Progenitor cell of endocrine pancreas (in vitro differentiated cells): ENCODE measurements around the gene SCAP. TPM values are rescaled to one million over a fixed set of nuclear protein-coding genes. Genes with fewer than 3 reads are reported as not detected.
A peak's percentile ranks its signal among the peaks of the same experiment; 100 is the strongest.

Experiments
- DNase-seq: peaks from one replicate; pipeline ENCODE4 v3.0.0; 2021; ENCODE audit warnings: low spot score; ENCODE audit not compliant: unreplicated experiment
- H3K27ac Mint-ChIP-seq: 2 replicates; pipeline ENCODE4 v1.8.0; 2021; ENCODE audit warnings: mild to moderate bottlenecking, moderate library complexity, mixed read lengths
- H3K27me3 Mint-ChIP-seq: 2 replicates; pipeline ENCODE4 v1.8.0; 2021; ENCODE audit warnings: mixed read lengths
- H3K36me3 Mint-ChIP-seq: 2 replicates; pipeline ENCODE4 v1.8.0; 2022; ENCODE audit warnings: mixed read lengths; ENCODE audit not compliant: insufficient read depth
- H3K4me1 Mint-ChIP-seq: 2 replicates; pipeline ENCODE4 v1.8.0; 2021; ENCODE audit warnings: low read depth, mixed read lengths
- H3K4me3 Mint-ChIP-seq: 2 replicates; pipeline ENCODE4 v1.8.0; 2021; ENCODE audit warnings: low read depth, mild to moderate bottlenecking, moderate library complexity, mixed read lengths
- H3K9me3 Mint-ChIP-seq: 2 replicates; pipeline ENCODE4 v1.8.0; 2021; ENCODE audit warnings: low read depth, mixed read lengths
- total RNA-seq: library from RNA; stranded (reverse); gene quantifications from 2 replicates; pipeline ENCODE4 v1.2.1, GENCODE V29; 2021
- TF ChIP-seq, protein P1 (sequence below): fragments of 200-600 bp; sonication (generic); IDR thresholded peaks from one replicate; pipeline ENCODE4 v1.5.0; 2021; ENCODE audit warnings: antibody characterized with exemption, mild to moderate bottlenecking; ENCODE audit not compliant: unreplicated experiment

SCAP gene
- total RNA-seq, 1 donor from 2014 or later: 140 TPM

DNA sequence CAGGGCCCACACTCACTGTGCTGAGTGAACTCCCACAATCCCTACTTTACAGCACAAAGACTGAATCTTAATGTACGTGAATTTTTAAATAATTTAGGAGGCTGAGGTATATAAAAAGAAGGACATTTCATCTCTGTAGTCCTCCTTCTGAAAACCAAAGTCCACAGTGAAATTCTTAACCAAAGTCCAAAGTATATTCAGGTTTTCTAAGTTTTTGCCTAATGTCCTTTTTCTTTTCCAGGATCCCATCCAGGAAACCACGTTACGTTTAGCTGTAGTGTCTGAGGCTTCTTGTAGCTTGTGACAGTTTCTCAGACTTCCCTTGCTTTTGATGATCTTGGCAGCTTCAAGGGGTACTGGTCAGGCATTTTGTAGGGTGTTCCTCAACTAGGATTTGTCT, 44.5 kb downstream of the SCAP start:
- Mint-ChIP-seq H3K4me3 (no peak overlapping the region), H3K4me1 (no peaks in the 10 kb centered on the region), H3K27ac (no peak overlapping the region), H3K27me3 (no peaks in the 10 kb centered on the region), H3K36me3 (peaks cover 15% of the 10 kb centered on the region), H3K9me3 (no peaks in the 10 kb centered on the region)
- TF ChIP-seq, protein P1, sequence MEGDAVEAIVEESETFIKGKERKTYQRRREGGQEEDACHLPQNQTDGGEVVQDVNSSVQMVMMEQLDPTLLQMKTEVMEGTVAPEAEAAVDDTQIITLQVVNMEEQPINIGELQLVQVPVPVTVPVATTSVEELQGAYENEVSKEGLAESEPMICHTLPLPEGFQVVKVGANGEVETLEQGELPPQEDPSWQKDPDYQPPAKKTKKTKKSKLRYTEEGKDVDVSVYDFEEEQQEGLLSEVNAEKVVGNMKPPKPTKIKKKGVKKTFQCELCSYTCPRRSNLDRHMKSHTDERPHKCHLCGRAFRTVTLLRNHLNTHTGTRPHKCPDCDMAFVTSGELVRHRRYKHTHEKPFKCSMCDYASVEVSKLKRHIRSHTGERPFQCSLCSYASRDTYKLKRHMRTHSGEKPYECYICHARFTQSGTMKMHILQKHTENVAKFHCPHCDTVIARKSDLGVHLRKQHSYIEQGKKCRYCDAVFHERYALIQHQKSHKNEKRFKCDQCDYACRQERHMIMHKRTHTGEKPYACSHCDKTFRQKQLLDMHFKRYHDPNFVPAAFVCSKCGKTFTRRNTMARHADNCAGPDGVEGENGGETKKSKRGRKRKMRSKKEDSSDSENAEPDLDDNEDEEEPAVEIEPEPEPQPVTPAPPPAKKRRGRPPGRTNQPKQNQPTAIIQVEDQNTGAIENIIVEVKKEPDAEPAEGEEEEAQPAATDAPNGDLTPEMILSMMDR: no peak
- DNase-seq: no peak

DNA sequence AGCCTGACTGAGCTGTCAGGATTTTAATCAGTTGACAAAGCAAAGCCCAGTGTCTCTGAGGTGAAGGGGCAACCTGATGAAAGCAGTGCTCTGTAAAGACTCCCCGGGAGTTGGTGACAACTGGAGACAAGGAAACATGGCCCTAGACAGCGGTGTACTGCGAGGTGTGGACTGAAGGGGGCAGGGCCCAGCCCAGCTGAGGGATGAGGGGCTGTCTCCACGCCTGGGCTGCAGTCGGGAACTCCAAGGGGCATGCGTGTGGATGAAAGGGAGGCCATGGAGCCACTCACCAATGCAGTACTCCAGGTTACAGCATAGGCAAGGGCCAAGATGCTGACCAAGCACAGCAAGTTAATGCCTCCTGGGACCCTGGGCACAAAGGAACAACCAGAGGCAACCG, 45.1 kb downstream of the SCAP start:
- Mint-ChIP-seq H3K4me3 (no peak overlapping the region), H3K27me3 (no peaks in the 10 kb centered on the region), H3K36me3 (peaks cover 15% of the 10 kb centered on the region), H3K27ac (no peak overlapping the region), H3K9me3 (no peaks in the 10 kb centered on the region), H3K4me1 (no peaks in the 10 kb centered on the region)
- no peak for DNase-seq
- TF ChIP-seq, protein P1: no peak

DNA sequence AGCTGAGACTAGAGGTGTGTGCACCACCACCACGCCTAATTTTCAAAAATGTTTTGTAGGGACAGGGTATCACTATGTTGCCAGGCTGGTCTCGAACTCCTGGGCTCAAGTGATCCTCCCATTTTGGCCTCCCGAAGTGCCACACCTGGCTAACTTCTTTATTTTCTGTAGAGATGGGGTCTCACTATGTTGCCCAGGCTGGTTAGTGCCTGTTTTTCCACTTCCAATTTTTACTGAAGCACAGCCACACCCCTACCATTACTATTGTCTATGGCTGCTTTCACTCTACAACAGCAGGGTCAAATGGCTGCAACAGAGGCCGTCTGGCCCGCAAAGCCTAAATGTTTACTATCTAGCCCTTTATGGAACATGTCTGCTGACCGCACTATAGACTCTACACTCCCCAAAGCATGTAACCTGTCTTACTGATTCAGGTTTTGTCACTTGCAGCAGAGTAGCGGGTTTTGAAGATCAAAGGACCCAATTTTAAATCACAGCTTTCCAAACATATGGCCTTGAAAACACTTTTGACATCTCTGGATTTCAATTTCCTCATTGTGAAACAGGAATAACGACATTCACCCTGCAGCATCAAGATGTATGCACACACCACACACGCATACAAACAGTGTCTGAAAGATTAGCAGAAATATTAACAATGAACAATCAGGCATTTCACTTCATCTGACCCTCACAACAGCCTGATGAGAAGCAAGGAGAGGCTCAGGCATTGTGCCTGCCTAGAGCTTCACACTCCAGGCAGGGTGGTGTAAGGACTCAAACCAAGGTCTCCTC, 46.1 kb downstream of the SCAP start:
- no peak for DNase-seq
- peak overlapping the region; percentile 15 for H3K27ac Mint-ChIP-seq
- H3K27me3 Mint-ChIP-seq: no peaks in the 10 kb centered on the region
- no peaks in the 10 kb centered on the region for H3K9me3 Mint-ChIP-seq
- TF ChIP-seq, protein P1: no peak
- no peak overlapping the region for H3K4me3 Mint-ChIP-seq
- peaks cover 4% of the 10 kb centered on the region for H3K4me1 Mint-ChIP-seq
- peaks cover 16% of the 10 kb centered on the region for H3K36me3 Mint-ChIP-seq

DNA sequence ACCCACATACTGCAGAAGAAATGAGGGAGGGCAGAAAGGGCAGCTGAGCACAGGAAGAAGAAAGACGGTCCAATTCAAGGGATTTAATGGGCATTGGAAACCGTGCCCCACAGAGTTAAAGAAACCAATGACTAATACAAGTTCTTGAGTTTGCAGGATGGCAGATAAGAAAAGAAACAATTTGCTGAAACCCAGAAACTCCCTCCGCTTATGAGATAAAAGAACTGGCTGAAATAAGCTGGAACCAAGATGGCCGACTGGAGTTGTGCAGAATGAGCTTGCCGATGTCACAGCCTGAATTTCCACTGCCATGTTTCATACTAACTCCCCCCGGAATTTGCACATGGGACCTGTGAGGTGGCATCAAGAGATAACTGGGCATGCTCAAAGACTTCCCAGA, 47.1 kb downstream of the SCAP start:
- no peak overlapping the region for H3K27ac Mint-ChIP-seq
- H3K4me1 Mint-ChIP-seq: peaks cover 7% of the 10 kb centered on the region
- no peak for DNase-seq

DNA sequence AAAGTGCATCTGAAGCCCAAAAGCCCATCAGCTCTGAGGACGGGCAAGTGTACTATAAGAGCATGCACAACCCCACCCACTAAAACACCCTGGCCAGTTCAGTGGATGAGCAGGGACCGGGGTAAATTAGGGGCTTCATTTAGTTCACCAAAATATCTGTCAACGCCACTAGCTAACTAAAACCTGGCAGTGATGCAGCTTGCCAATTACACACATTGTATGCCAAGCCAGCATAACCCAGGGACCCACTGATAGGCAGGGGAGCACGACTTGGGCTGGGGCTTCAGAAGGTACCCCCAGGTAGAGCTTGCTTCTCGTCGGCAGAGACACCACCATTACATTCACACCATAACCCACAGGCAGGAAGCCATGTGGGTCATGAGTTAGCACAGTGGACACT, 47.9 kb downstream of the SCAP start:
- Mint-ChIP-seq H3K27me3 (no peaks in the 10 kb centered on the region), H3K4me1 (peaks cover 7% of the 10 kb centered on the region), H3K4me3 (no peak overlapping the region), H3K36me3 (peaks cover 7% of the 10 kb centered on the region), H3K9me3 (no peaks in the 10 kb centered on the region), H3K27ac (no peak overlapping the region)
- TF ChIP-seq, protein P1: no peak
- no peak for DNase-seq

More for the DNA sequence above, 47.1 kb downstream of the SCAP start:
- Mint-ChIP-seq H3K9me3 (no peaks in the 10 kb centered on the region), H3K36me3 (peaks cover 11% of the 10 kb centered on the region), H3K27me3 (no peaks in the 10 kb centered on the region), H3K4me3 (no peak overlapping the region)
- TF ChIP-seq, protein P1: no peak
